ENCODE results near the gene RPL37.
"Not testable (repeated sequence)": the region's sequence is repeated elsewhere in the genome, so short reads cannot be mapped to it uniquely, and the experiment has no call there.

Gene RPL37

GRCh38 chr5:40834849-40835787 is at the start of gene RPL37:
RPL37 (minus strand) TSS chr5:40835222; CDS start chr5:40835185, 37 bp downstream.
- DNase-seq: peak; percentile 98 to 99
- TF ChIP-seq POLR2A (IDR thresholded peaks at IDR 0.05; ENCODE audit: low read length) (peak; percentile 99), GATA1 (IDR thresholded peaks at IDR 0.05; ENCODE audit: low read depth, low read length) (no peak)

GRCh38 chr5:40883051-40883450 is 48.0 kb upstream of the RPL37 start:
- not testable (repeated sequence) for DNase-seq

GRCh38 chr5:40882291-40882690 is 47.3 kb upstream of the RPL37 start:
- DNase-seq: no peak
- TF ChIP-seq GATA1 (IDR thresholded peaks at IDR 0.05; ENCODE audit: low read depth, low read length): no peak
- TF ChIP-seq POLR2A (IDR thresholded peaks at IDR 0.05; ENCODE audit: low read length): no peak

GRCh38 chr5:40879163-40879942 is 44.3 kb upstream of the RPL37 start:
- peak; percentile 13 to 49 for DNase-seq
- no peak for TF ChIP-seq POLR2A (IDR thresholded peaks at IDR 0.05; ENCODE audit: low read length)
- TF ChIP-seq GATA1 (IDR thresholded peaks at IDR 0.05; ENCODE audit: low read depth, low read length): no peak

- TF ChIP-seq POLR2A (IDR thresholded peaks at IDR 0.05; ENCODE audit: low read length) (no peak), GATA1 (IDR thresholded peaks at IDR 0.05; ENCODE audit: low read depth, low read length) (no peak)
- DNase-seq: peak in 1 of 2 experiments; percentile 2
Measured at GRCh38 chr5:40877371-40877988, 42.5 kb upstream of the RPL37 start.

GRCh38 chr5:40875958-40876357 is 40.9 kb upstream of the RPL37 start:
- TF ChIP-seq POLR2A (IDR thresholded peaks at IDR 0.05; ENCODE audit: low read length) (no peak), GATA1 (IDR thresholded peaks at IDR 0.05; ENCODE audit: low read depth, low read length) (no peak)

GRCh38 chr5:40873286-40873880 is 38.4 kb upstream of the RPL37 start:
- TF ChIP-seq GATA1 (IDR thresholded peaks at IDR 0.05; ENCODE audit: low read depth, low read length) (no peak), POLR2A (IDR thresholded peaks at IDR 0.05; ENCODE audit: low read length) (no peak)
- no peak for DNase-seq

More at GRCh38 chr5:40875958-40876357, 40.9 kb upstream of the RPL37 start:
- no peak for DNase-seq

GRCh38 chr5:40872253-40872652 is 37.2 kb upstream of the RPL37 start:
- DNase-seq: not testable (repeated sequence)

- DNase-seq: no peak
- TF ChIP-seq GATA1 (IDR thresholded peaks at IDR 0.05; ENCODE audit: low read depth, low read length): no peak
- no peak for TF ChIP-seq POLR2A (IDR thresholded peaks at IDR 0.05; ENCODE audit: low read length)
Measured at GRCh38 chr5:40871177-40871576, 36.2 kb upstream of the RPL37 start.

- TF ChIP-seq GATA1 (IDR thresholded peaks at IDR 0.05; ENCODE audit: low read depth, low read length) (no peak), POLR2A (IDR thresholded peaks at IDR 0.05; ENCODE audit: low read length) (no peak)
- DNase-seq: no peak
Measured at GRCh38 chr5:40869384-40869783, 34.4 kb upstream of the RPL37 start.

GRCh38 chr5:40866844-40867243 is 31.8 kb upstream of the RPL37 start:
- DNase-seq: no peak
- no peak for TF ChIP-seq POLR2A (IDR thresholded peaks at IDR 0.05; ENCODE audit: low read length)
- TF ChIP-seq GATA1 (IDR thresholded peaks at IDR 0.05; ENCODE audit: low read depth, low read length): no peak

- not testable (repeated sequence) for DNase-seq
Measured at GRCh38 chr5:40865004-40865403, 30.0 kb upstream of the RPL37 start.

GRCh38 chr5:40860711-40861110 is 25.7 kb upstream of the RPL37 start:
- DNase-seq: no peak
- no peak for TF ChIP-seq POLR2A (IDR thresholded peaks at IDR 0.05; ENCODE audit: low read length)
- TF ChIP-seq GATA1 (IDR thresholded peaks at IDR 0.05; ENCODE audit: low read depth, low read length): no peak

- DNase-seq: peak in 1 of 2 experiments; percentile 5
- TF ChIP-seq POLR2A (IDR thresholded peaks at IDR 0.05; ENCODE audit: low read length) (no peak), GATA1 (IDR thresholded peaks at IDR 0.05; ENCODE audit: low read depth, low read length) (no peak)
Measured at GRCh38 chr5:40853632-40854192, 18.7 kb upstream of the RPL37 start.

All from erythroblast (primary cell).